A549 (cell line): ENCODE measurements around the gene ZNF184.

Experiments used
- EP300 ChIP-seq, 2 experiments: fragments of >200 bp; sonication (Bioruptor Twin); formaldehyde crosslinking; IDR thresholded peaks; 2 replicates in 1 of 2; 3 replicates in 1 of 2; pipeline ENCODE4 v1.6.1; 2016 to 2017
- ESRRA ChIP-seq: fragments of 150-350 bp; IDR thresholded peaks from 2 replicates; pipeline ENCODE4 v1.6.1; 2014; ENCODE audit warnings: mild to moderate bottlenecking, low read length, borderline replicate concordance
- HOXB5 ChIP-seq: fragments of 250-450 bp; sonication (Bioruptor Pico); IDR thresholded peaks from 2 replicates; pipeline ENCODE4 v1.5.0; 2020; ENCODE audit warnings: mild to moderate bottlenecking, moderate library complexity
- POLR2A ChIP-seq: IDR thresholded peaks from 2 replicates; pipeline ENCODE4 v1.6.1; 2012; ENCODE audit warnings: mild to moderate bottlenecking, low read length
- RAD21 ChIP-seq, 2 experiments: fragments of >200 bp in 1 of 2; sonication (Bioruptor Twin) in 1 of 2; formaldehyde crosslinking in 1 of 2; IDR thresholded peaks in 1 of 2; conservative IDR thresholded peaks in 1 of 2; 2 replicates in 1 of 2; 3 replicates in 1 of 2; pipeline ENCODE4 v1.6.1; 2012 to 2018; ENCODE audit warnings: inconsistent platforms in 1 of 2
- RCOR1 ChIP-seq: fragments of 150-350 bp; IDR thresholded peaks from 2 replicates; pipeline ENCODE4 v1.6.1; 2014; ENCODE audit warnings: antibody characterized with exemption, low read length, low read depth
- SMC3 ChIP-seq: fragments of >200 bp; sonication (Bioruptor Twin); formaldehyde crosslinking; IDR thresholded peaks from 3 replicates; pipeline ENCODE4 v1.6.1; 2018; ENCODE audit warnings: inconsistent platforms
- ZFP36 ChIP-seq: fragments of 450-650 bp; IDR thresholded peaks from 2 replicates; pipeline ENCODE4 v1.6.1; 2014; ENCODE audit warnings: borderline replicate concordance; ENCODE audit not compliant: partially characterized antibody
- TF ChIP-seq, protein P1 (sequence below): fragments of 150-350 bp; IDR thresholded peaks from 2 replicates; pipeline ENCODE4 v1.6.1; 2014; ENCODE audit warnings: low read depth, mild to moderate bottlenecking, low read length
- TF ChIP-seq, protein P2 (sequence below): fragments of >200 bp; sonication (Bioruptor Twin); formaldehyde crosslinking; IDR thresholded peaks from 3 replicates; pipeline ENCODE4 v1.5.1; 2016
- TF ChIP-seq, protein P3 (sequence below): fragments of 200-600 bp; sonication (generic); IDR thresholded peaks from 2 replicates; pipeline ENCODE4 v1.6.1; 2016; ENCODE audit warnings: antibody characterized with exemption, mild to moderate bottlenecking, moderate library complexity

DNA sequence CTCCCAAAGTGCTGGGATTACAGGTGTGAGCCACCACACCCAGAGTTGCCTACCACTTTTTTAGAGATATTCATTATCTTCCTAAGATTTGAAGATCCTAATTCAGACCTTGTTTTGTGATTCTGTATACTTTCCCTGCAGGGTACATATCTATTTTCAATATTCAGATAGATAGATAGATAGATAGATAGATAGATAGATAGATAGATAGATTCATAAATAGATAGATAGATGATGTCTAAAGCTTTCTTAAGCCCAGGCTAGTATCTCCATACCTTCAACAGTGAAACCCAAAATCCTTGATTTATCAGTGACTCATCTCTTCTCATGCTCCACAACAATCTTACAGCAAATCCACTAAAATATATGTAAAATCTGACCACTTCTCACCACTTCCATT, 53.5 kb downstream of the ZNF184 start:
- no peak for TF ChIP-seq EP300 (IDR thresholded peaks at IDR 0.05)
- TF ChIP-seq, protein P1, sequence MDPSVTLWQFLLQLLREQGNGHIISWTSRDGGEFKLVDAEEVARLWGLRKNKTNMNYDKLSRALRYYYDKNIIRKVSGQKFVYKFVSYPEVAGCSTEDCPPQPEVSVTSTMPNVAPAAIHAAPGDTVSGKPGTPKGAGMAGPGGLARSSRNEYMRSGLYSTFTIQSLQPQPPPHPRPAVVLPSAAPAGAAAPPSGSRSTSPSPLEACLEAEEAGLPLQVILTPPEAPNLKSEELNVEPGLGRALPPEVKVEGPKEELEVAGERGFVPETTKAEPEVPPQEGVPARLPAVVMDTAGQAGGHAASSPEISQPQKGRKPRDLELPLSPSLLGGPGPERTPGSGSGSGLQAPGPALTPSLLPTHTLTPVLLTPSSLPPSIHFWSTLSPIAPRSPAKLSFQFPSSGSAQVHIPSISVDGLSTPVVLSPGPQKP = no peak
- TF ChIP-seq ZFP36 = no peak
- TF ChIP-seq RCOR1 = no peak
- TF ChIP-seq SMC3 = no peak
- no peak for TF ChIP-seq POLR2A
- TF ChIP-seq, protein P2, sequence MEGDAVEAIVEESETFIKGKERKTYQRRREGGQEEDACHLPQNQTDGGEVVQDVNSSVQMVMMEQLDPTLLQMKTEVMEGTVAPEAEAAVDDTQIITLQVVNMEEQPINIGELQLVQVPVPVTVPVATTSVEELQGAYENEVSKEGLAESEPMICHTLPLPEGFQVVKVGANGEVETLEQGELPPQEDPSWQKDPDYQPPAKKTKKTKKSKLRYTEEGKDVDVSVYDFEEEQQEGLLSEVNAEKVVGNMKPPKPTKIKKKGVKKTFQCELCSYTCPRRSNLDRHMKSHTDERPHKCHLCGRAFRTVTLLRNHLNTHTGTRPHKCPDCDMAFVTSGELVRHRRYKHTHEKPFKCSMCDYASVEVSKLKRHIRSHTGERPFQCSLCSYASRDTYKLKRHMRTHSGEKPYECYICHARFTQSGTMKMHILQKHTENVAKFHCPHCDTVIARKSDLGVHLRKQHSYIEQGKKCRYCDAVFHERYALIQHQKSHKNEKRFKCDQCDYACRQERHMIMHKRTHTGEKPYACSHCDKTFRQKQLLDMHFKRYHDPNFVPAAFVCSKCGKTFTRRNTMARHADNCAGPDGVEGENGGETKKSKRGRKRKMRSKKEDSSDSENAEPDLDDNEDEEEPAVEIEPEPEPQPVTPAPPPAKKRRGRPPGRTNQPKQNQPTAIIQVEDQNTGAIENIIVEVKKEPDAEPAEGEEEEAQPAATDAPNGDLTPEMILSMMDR = no peak
- TF ChIP-seq ESRRA = no peak
- no peak for TF ChIP-seq HOXB5 (CRISPR knock-in tag)
- TF ChIP-seq, protein P3, sequence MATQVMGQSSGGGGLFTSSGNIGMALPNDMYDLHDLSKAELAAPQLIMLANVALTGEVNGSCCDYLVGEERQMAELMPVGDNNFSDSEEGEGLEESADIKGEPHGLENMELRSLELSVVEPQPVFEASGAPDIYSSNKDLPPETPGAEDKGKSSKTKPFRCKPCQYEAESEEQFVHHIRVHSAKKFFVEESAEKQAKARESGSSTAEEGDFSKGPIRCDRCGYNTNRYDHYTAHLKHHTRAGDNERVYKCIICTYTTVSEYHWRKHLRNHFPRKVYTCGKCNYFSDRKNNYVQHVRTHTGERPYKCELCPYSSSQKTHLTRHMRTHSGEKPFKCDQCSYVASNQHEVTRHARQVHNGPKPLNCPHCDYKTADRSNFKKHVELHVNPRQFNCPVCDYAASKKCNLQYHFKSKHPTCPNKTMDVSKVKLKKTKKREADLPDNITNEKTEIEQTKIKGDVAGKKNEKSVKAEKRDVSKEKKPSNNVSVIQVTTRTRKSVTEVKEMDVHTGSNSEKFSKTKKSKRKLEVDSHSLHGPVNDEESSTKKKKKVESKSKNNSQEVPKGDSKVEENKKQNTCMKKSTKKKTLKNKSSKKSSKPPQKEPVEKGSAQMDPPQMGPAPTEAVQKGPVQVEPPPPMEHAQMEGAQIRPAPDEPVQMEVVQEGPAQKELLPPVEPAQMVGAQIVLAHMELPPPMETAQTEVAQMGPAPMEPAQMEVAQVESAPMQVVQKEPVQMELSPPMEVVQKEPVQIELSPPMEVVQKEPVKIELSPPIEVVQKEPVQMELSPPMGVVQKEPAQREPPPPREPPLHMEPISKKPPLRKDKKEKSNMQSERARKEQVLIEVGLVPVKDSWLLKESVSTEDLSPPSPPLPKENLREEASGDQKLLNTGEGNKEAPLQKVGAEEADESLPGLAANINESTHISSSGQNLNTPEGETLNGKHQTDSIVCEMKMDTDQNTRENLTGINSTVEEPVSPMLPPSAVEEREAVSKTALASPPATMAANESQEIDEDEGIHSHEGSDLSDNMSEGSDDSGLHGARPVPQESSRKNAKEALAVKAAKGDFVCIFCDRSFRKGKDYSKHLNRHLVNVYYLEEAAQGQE = no peak
- no peak for TF ChIP-seq RAD21 (conservative IDR thresholded peaks at IDR 0.05 in 1 of 2, IDR thresholded peaks at IDR 0.05 in 1 of 2)
